DND-41 (cell line): Measurements from ENCODE around the gene PISD.
"Not testable (repeated sequence)": the region's sequence is repeated elsewhere in the genome, so short reads cannot be mapped to it uniquely, and the experiment has no call there.

Experiments used
- ATAC-seq: fragments of 200-7000 bp; cut with Tn5 transposase; 3 replicates; pipeline ENCODE4 v1.9.1; 2021; ENCODE audit warnings: low read depth; ENCODE audit not compliant: insufficient read depth
- DNase-seq: peaks from one replicate; pipeline ENCODE4 v3.0.0-alpha.2; 2020
- H2AFZ ChIP-seq: 2 replicates; pipeline ENCODE4 v1.6.0; 2012; ENCODE audit warnings: low read depth, low read length
- H3K27ac ChIP-seq: 2 replicates; pipeline ENCODE4 v1.5.1; 2012; ENCODE audit warnings: low read length, inconsistent platforms
- H3K27me3 ChIP-seq: fragments of 200-600 bp; sonication (generic); 2 replicates; pipeline ENCODE4 v1.6.0; 2012; ENCODE audit warnings: low read length, mild to moderate bottlenecking, inconsistent platforms; ENCODE audit not compliant: insufficient read depth, poor library complexity
- H3K36me3 ChIP-seq: 2 replicates; pipeline ENCODE4 v1.5.1; 2012; ENCODE audit warnings: low read length, inconsistent platforms; ENCODE audit not compliant: insufficient read depth
- H3K4me1 ChIP-seq: 2 replicates; pipeline ENCODE4 v1.5.1; 2012; ENCODE audit warnings: mild to moderate bottlenecking, low read length; ENCODE audit not compliant: insufficient read depth
- H3K4me2 ChIP-seq: 2 replicates; pipeline ENCODE4 v1.6.0; 2012; ENCODE audit warnings: mild to moderate bottlenecking, moderate library complexity, low read length, inconsistent platforms; ENCODE audit not compliant: insufficient read depth
- H3K4me3 ChIP-seq, 2 experiments: fragments of 200-600 bp in 1 of 2; shearing (Covaris generic) in 1 of 2; 2 replicates each; pipeline ENCODE4 v1.5.1; 2012 to 2016; ENCODE audit warnings: inconsistent platforms in 2 of 2, low read length in 2 of 2, mild to moderate bottlenecking in 2 of 2, low read depth in 1 of 2, moderate library complexity in 1 of 2
- H3K79me2 ChIP-seq: 2 replicates; pipeline ENCODE4 v1.6.0; 2012; ENCODE audit warnings: low read length, inconsistent platforms; ENCODE audit not compliant: insufficient read depth
- H3K9ac ChIP-seq: 2 replicates; pipeline ENCODE4 v1.6.0; 2012; ENCODE audit warnings: low read depth, mild to moderate bottlenecking, inconsistent platforms, low read length, moderate library complexity
- H3K9me3 ChIP-seq: 2 replicates; pipeline ENCODE4 v1.5.1; 2012; ENCODE audit warnings: low read length, moderate library complexity, mild to moderate bottlenecking, inconsistent platforms; ENCODE audit not compliant: insufficient read depth, severe bottlenecking
- H4K20me1 ChIP-seq: 2 replicates; pipeline ENCODE4 v1.6.0; 2012; ENCODE audit warnings: low read length; ENCODE audit not compliant: insufficient read depth
- CTCF ChIP-seq: IDR thresholded peaks from 2 replicates; pipeline ENCODE4 v1.5.1; 2012; ENCODE audit warnings: borderline replicate concordance, low read length, moderate library complexity, mild to moderate bottlenecking; ENCODE audit not compliant: poor library complexity, severe bottlenecking; ENCODE audit errors: extremely low read depth
- EZH2 ChIP-seq: IDR thresholded peaks from 3 replicates; pipeline ENCODE4 v1.6.1; 2012; ENCODE audit warnings: borderline replicate concordance, low read depth, mild to moderate bottlenecking, moderate library complexity, low read length, inconsistent platforms; ENCODE audit not compliant: severe bottlenecking

Gene PISD

GRCh38 chr22:31603081-31603525 lies 58.9 kb downstream of the PISD start:
- H3K27ac ChIP-seq = no peak overlapping the region
- H2AFZ ChIP-seq = no peak overlapping the region
- no peaks in the 10 kb centered on the region for H3K79me2 ChIP-seq
- no peaks in the 10 kb centered on the region for H4K20me1 ChIP-seq
- peaks cover 66% of the 10 kb centered on the region for H3K36me3 ChIP-seq
- H3K9ac ChIP-seq = no peak overlapping the region
- no peaks in the 10 kb centered on the region for H3K27me3 ChIP-seq
- DNase-seq = no peak
- TF ChIP-seq EZH2 (no peak), CTCF (no peak)
- H3K4me2 ChIP-seq = no peak overlapping the region
- no peak overlapping the region for H3K4me3 ChIP-seq
- ATAC-seq = no peak
- H3K4me1 ChIP-seq = no peaks in the 10 kb centered on the region
- H3K9me3 ChIP-seq = no peaks in the 10 kb centered on the region

GRCh38 chr22:31602259-31602952 lies 59.6 kb downstream of the PISD start:
- no peak for TF ChIP-seq CTCF
- no peak for TF ChIP-seq EZH2
- peaks cover 60% of the 10 kb centered on the region for H3K36me3 ChIP-seq
- DNase-seq = no peak
- H3K4me2 ChIP-seq = no peak overlapping the region
- no peak overlapping the region for H3K27ac ChIP-seq
- H3K27me3 ChIP-seq = no peaks in the 10 kb centered on the region
- H4K20me1 ChIP-seq = no peaks in the 10 kb centered on the region
- H2AFZ ChIP-seq = no peak overlapping the region
- no peak overlapping the region for H3K9ac ChIP-seq
- no peaks in the 10 kb centered on the region for H3K4me1 ChIP-seq
- no peak overlapping the region for H3K4me3 ChIP-seq
- no peaks in the 10 kb centered on the region for H3K79me2 ChIP-seq
- no peaks in the 10 kb centered on the region for H3K9me3 ChIP-seq
- no peak for ATAC-seq

- Histone ChIP-seq H3K36me3 (no peaks in the 10 kb centered on the region), H4K20me1 (no peaks in the 10 kb centered on the region), H3K4me1 (no peaks in the 10 kb centered on the region), H3K4me2 (no peak overlapping the region), H3K27me3 (no peaks in the 10 kb centered on the region), H3K27ac (no peak overlapping the region), H3K9me3 (no peaks in the 10 kb centered on the region), H2AFZ (no peak overlapping the region), H3K4me3 (no peak overlapping the region), H3K9ac (no peak overlapping the region), H3K79me2 (no peaks in the 10 kb centered on the region)
- ATAC-seq (no peak), DNase-seq (no peak)
- TF ChIP-seq CTCF (no peak), EZH2 (no peak)
Observed at GRCh38 chr22:31595271-31595670, 66.7 kb downstream of the PISD start.

GRCh38 chr22:31590161-31590560 lies 71.9 kb downstream of the PISD start:
- not testable (repeated sequence) for H3K4me2 ChIP-seq, ATAC-seq, H3K27ac ChIP-seq, H3K4me1 ChIP-seq, H3K9ac ChIP-seq, H3K4me3 ChIP-seq, H3K27me3 ChIP-seq, H2AFZ ChIP-seq, DNase-seq, H3K79me2 ChIP-seq, H3K9me3 ChIP-seq, H4K20me1 ChIP-seq
- peaks cover 41% of the 10 kb centered on the region for H3K36me3 ChIP-seq
